PC-9 (cell line): ENCODE data around the gene TMEM94.

ENCODE experiments used
- EZH2 ChIP-seq: fragments of 200-600 bp; sonication (generic); IDR thresholded peaks from 2 replicates; pipeline ENCODE4 v1.8.0; 2017; ENCODE audit warnings: antibody characterized with exemption, low read depth
- TF ChIP-seq, protein P1 (sequence below): fragments of 200-600 bp; sonication (generic); conservative IDR thresholded peaks from 2 replicates; pipeline ENCODE4 v1.6.1; 2017; ENCODE audit warnings: mixed run types, antibody characterized with exemption, mild to moderate bottlenecking, moderate library complexity

DNA sequence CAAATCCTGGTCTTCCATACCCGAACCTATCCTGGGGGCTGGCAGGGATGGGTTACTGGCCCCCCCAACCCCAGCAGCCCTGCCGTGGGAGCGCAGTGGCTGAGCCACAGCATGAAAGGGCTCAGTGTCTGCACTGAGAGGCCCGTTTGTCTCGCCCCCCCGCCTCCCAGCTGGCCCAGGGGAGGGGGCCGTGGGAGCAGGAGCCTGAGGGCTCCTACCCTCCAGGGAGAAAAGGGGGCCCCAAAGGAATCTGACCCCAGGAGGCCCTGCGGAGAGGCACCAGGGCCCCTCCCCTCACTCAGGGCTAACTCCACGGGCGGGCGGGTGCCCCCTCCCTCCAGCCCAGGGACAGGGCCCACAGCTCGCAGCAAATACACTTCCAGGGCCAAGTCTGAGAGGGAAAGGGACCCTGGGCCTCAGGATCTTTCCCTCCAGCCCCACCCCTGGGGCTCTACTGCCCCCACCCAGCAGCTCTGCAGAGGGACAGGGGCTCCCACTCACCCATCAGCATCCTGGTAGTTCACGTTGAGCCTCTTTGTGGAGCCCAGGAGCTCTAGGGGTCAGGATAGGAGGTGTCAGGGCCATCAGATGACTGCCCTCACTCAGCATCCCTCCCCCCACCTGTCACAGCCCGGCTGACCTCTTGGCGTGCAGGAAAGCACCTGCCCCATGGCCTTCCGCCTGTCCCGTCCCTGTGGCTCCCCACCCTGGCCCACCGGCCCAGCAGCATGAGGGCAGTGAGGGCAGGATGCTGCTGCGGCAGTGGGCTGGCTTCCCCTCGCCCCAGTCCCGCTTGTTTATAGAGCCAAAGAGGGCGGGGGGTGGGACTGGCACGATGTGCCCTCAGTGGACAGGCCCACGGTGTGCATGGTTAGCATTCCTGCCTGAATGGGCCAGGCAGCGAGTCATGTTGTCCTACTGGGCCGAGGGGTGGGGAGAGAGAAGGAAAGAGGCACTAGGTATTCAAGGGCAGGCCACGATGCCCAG, 51.6 kb downstream of the TMEM94 start:
- TF ChIP-seq, protein P1, sequence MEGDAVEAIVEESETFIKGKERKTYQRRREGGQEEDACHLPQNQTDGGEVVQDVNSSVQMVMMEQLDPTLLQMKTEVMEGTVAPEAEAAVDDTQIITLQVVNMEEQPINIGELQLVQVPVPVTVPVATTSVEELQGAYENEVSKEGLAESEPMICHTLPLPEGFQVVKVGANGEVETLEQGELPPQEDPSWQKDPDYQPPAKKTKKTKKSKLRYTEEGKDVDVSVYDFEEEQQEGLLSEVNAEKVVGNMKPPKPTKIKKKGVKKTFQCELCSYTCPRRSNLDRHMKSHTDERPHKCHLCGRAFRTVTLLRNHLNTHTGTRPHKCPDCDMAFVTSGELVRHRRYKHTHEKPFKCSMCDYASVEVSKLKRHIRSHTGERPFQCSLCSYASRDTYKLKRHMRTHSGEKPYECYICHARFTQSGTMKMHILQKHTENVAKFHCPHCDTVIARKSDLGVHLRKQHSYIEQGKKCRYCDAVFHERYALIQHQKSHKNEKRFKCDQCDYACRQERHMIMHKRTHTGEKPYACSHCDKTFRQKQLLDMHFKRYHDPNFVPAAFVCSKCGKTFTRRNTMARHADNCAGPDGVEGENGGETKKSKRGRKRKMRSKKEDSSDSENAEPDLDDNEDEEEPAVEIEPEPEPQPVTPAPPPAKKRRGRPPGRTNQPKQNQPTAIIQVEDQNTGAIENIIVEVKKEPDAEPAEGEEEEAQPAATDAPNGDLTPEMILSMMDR = no peak
- no peak for TF ChIP-seq EZH2
